ENCODE data around the gene CCK.
A peak's percentile ranks its signal among the peaks of the same experiment; 100 is the strongest.

Gene CCK

DNA sequence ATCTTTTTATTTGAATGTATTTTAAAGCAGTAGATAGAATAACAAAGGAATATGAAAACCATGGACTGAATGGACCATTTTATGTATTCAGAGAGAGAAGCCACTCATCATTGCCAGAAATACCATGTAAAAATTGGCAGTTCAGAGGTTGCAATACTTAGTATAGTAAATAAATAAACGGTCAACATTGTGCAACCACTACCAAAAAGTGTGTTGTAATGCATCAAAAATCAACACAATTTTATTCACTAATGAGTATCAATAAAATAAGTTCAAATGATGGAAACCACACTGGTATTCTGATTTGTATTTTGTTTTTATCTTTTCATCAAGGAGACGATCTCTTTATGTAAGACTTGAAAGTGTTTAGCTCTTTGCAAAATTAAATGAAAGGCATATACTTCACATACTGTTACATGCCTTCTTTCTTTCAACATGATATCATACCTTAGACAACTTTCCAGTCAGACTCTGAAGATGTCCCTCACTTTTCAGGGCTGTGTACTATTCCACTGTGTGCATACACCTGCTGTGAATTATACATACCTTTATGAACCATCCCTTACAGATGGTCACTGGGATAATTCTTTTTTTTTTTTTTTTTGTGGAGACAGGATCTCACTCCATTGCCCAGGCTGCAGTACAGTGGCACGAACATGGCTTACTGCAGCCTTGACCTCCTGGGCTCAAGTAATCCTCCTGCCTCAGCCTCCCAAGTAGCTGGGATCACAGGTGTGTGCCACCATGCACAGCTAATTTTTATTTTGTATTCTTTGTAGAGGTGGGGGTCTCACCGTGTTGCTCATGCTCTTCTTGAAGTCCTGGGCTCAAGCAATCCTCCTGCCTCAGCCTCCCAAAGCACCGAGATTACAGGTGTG is 40.3 kb downstream of the CCK start:
- no peak for DNase-seq (ENCODE audit: low spot score)

DNA sequence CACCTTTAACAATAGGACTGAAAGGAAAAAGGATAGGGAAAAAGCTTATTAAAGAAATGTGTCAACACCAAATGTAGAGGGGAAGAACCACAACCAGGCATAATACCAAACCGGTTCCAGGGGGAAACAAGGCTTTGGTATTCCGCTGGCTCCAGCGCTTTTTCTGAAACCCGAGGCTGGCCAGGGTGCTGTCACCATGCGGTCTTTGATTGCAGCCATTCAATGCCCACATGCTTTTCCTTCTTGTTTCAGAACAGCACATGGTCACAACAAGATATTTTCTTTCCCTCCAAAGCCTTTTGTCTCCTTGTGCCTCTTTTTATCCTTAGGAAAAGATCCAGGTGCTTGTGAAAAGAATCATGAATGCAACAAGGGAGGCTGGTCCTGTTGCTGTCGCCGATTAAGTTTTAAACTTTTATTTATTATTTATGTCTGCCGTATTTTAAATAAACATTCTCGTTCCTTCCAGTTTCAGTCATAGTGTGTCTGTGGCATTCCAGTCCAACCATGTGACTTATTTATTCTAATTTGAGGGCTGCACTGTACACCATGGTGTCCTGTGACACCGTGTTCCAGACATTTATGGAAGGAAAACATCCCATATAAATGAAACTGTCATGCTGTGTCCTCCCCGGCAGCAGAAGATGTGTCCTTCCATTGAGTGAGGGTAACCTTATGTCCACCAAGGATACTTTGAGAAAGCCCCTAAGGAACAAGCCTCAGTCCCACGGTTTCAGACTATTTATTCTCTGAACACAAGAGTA is 41.1 kb downstream of the CCK start:
- no peak for DNase-seq (ENCODE audit: low spot score)

DNA sequence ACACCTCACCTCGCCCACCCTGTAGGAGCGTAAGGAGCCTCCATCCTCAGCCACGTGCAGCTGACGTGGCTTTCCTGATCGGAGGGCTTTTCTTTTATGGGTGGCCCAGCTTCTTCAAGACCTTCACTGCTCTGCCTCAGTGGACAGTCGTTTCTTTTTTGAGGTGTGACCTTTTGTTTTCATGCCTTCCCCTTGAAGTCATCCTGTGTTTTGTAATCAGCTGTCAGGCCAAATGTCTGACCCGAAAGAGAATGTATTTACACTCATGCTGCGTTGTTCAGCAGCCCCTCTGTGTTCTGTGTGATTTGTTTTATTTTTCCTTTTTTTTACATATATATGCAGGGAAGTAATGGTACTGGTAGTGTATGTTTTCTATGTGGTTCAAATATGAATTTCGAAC is 41.8 kb downstream of the CCK start:
- DNase-seq (ENCODE audit: low spot score) = no peak

GRCh38 chr3:42222942-42223693 is 42.9 kb downstream of the CCK start:
- no peak for DNase-seq (ENCODE audit: low spot score)

GRCh38 chr3:42220436-42221121 is 45.4 kb downstream of the CCK start:
- no peak for DNase-seq (ENCODE audit: low spot score)

- DNase-seq (ENCODE audit: low spot score) = peak; percentile 77
These were observed 49.1 kb downstream of the CCK start for GRCh38 chr3:42216931-42217333.

GRCh38 chr3:42216302-42216701 is 49.7 kb downstream of the CCK start:
- no peak for DNase-seq (ENCODE audit: low spot score)

GRCh38 chr3:42214565-42215283 is 51.3 kb downstream of the CCK start:
- peak; percentile 58 for DNase-seq (ENCODE audit: low spot score)

DNA sequence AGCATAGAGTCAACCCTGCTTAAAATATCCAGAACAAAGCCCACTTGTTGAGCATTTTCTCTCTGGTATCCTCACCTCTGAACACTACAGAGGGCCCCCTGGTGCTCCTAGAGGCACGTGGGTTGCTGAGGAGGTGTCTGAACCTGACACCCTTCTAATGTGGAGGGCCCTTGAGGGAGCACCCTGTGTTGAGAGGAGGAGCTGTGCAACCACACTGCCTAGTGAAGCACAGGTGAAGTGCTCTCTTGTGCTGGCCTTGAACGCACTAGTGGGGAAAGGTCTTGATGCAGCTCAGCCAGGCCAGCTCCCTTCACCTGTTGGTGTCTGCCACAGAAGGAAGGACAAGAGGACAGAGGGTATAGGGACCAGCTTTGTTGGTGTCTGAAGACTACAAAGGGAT is 51.9 kb downstream of the CCK start:
- DNase-seq (ENCODE audit: low spot score) = no peak

GRCh38 chr3:42213417-42213816 is 52.6 kb downstream of the CCK start:
- DNase-seq (ENCODE audit: low spot score) = no peak

GRCh38 chr3:42210726-42211125 is 55.3 kb downstream of the CCK start:
- no peak for DNase-seq (ENCODE audit: low spot score)

DNA sequence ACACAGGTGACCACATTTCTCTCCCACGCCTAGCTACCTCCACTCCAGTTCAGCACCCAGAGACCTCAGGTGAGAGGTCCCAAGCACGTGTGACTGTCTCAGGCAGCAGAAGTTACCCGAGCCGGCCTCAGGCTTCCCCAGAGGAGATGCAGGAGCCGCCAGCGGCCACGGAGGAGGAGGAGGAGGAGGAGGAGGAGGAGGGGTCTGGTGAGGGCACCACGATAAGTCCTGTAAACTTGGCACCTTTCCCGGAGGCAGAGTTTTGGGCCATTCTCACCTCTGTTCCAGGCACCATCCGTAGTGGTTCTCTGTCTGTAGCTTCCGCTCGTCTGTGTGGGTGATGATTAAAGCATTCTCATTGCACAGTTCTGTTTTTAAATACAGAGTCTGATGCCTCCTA is 56.1 kb downstream of the CCK start:
- DNase-seq (ENCODE audit: low spot score) = no peak
